SK-N-SH (cell line): Measurements from ENCODE around the gene USP10. TPM values are rescaled to one million over a fixed set of nuclear protein-coding genes. Genes with fewer than 3 reads are reported as not detected.

Experiments
- CTCF ChIA-PET: fragments of 300-600, 350-600 bp; formaldehyde crosslinking; extraction: SDS; loops from one replicate; lab custom pipeline; 2021; lab: Yijun Ruan, JAX
- POLR2A ChIA-PET: fragments of 350-600 bp; sonication (Branson Sonifier 250); formaldehyde crosslinking; extraction: SDS; loops from one replicate; lab custom pipeline; 2020; ENCODE audit warnings: antibody characterized with exemption, inconsistent platforms; lab: Yijun Ruan, JAX
- DNase-seq: peaks from one replicate; pipeline ENCODE4 v3.0.0; 2012
- H2AFZ ChIP-seq: fragments of 200-600 bp; sonication (generic); 2 replicates; pipeline ENCODE4 v1.8.1; 2016; ENCODE audit warnings: antibody characterized with exemption, mild to moderate bottlenecking, low read depth
- H3F3A ChIP-seq: fragments of 200-600 bp; sonication (generic); replicated peaks from 2 replicates; pipeline ENCODE3; 2016; ENCODE audit warnings: antibody characterized with exemption, mild to moderate bottlenecking; ENCODE audit not compliant: insufficient read depth
- H3K27ac ChIP-seq, 2 experiments: fragments of 200-500 bp in 1 of 2; fragments of 200-600 bp in 1 of 2; sonication (Bioruptor generic) in 1 of 2; sonication (generic), shearing (Covaris generic) in 1 of 2; 2 replicates each; pipeline versions ENCODE4 v1.5.1 to v1.6.1; 2014 to 2016; ENCODE audit warnings: low read depth in 2 of 2, inconsistent platforms in 1 of 2, low read length in 1 of 2, mild to moderate bottlenecking in 1 of 2, mixed read lengths in 1 of 2
- H3K27me3 ChIP-seq: fragments of 200-600 bp; sonication (generic), shearing (Covaris generic); 2 replicates; pipeline ENCODE4 v1.6.1; 2016; ENCODE audit warnings: mixed run types; ENCODE audit not compliant: insufficient read depth
- H3K36me3 ChIP-seq, 2 experiments: fragments of 200-500 bp in 1 of 2; fragments of 200-600 bp in 1 of 2; sonication (Bioruptor generic) in 1 of 2; sonication (generic) in 1 of 2; replicated peaks in 1 of 2; 2 replicates each; pipeline versions ENCODE3 to v1.5.1; 2014 to 2016; ENCODE audit warnings: low read length in 1 of 2, mild to moderate bottlenecking in 1 of 2; ENCODE audit not compliant: insufficient read depth in 2 of 2, control insufficient read depth in 1 of 2
- H3K4me1 ChIP-seq, 2 experiments: fragments of 200-500 bp in 1 of 2; fragments of 200-600 bp in 1 of 2; sonication (Bioruptor generic) in 1 of 2; sonication (generic), shearing (Covaris generic) in 1 of 2; 2 replicates each; pipeline versions ENCODE4 v1.5.1 to v1.6.1; 2014 to 2016; ENCODE audit warnings: low read depth in 1 of 2, low read length in 1 of 2, mixed run types in 1 of 2; ENCODE audit not compliant: insufficient read depth in 2 of 2, control insufficient read depth in 1 of 2
- H3K4me2 ChIP-seq: fragments of 200-600 bp; sonication (generic), shearing (Covaris generic); 2 replicates; pipeline ENCODE4 v1.6.1; 2017; ENCODE audit warnings: mixed run types
- H3K4me3 ChIP-seq, 2 experiments: fragments of 200-500 bp in 1 of 2; fragments of 200-600 bp in 1 of 2; sonication (Bioruptor generic) in 1 of 2; sonication (generic), shearing (Covaris generic) in 1 of 2; 2 replicates each; pipeline versions ENCODE4 v1.5.1 to v1.8.1; 2014 to 2016; ENCODE audit warnings: low read depth in 2 of 2, inconsistent platforms in 1 of 2, low read length in 1 of 2, mild to moderate bottlenecking in 1 of 2, mixed read lengths in 1 of 2, moderate library complexity in 1 of 2
- H3K79me2 ChIP-seq: fragments of 200-600 bp; sonication (generic); 2 replicates; pipeline ENCODE4 v1.8.1; 2017; ENCODE audit warnings: mild to moderate bottlenecking; ENCODE audit not compliant: insufficient read depth
- H3K9ac ChIP-seq: fragments of 200-600 bp; sonication (generic); 2 replicates; pipeline ENCODE4 v1.6.1; 2017; ENCODE audit warnings: mixed run types
- H3K9me2 ChIP-seq: fragments of 200-600 bp; sonication (generic); 2 replicates; pipeline ENCODE4 v1.6.1; 2017; ENCODE audit warnings: mixed run types
- H3K9me3 ChIP-seq: fragments of 200-600 bp; sonication (generic); 2 replicates; pipeline ENCODE4 v1.6.1; 2017; ENCODE audit warnings: mixed run types, mild to moderate bottlenecking, moderate library complexity
- H4K20me1 ChIP-seq: fragments of 200-600 bp; sonication (generic); 2 replicates; pipeline ENCODE4 v1.6.1; 2017; ENCODE audit warnings: mild to moderate bottlenecking, mixed run types; ENCODE audit not compliant: insufficient read depth
- CTCF ChIP-seq: fragments of 200-600 bp; sonication (generic); IDR thresholded peaks from 2 replicates; pipeline ENCODE4 v1.6.1; 2017; ENCODE audit warnings: antibody characterized with exemption, mild to moderate bottlenecking, moderate library complexity
- ELF1 ChIP-seq: IDR thresholded peaks from 2 replicates; pipeline ENCODE4 v1.4.0; 2012
- FOSL2 ChIP-seq: IDR thresholded peaks from 2 replicates; pipeline ENCODE4 v1.4.0; 2012; ENCODE audit warnings: low read depth, mild to moderate bottlenecking, moderate library complexity, borderline replicate concordance
- FOXJ3 ChIP-seq: sonication (generic); formaldehyde crosslinking; IDR thresholded peaks from 2 replicates; pipeline ENCODE4 v1.5.1; 2020; ENCODE audit warnings: mild to moderate bottlenecking, missing genetic modification reagents
- IRF3 ChIP-seq: fragments of 150-350 bp; IDR thresholded peaks from 2 replicates; pipeline ENCODE4 v1.6.1; 2016; ENCODE audit warnings: mild to moderate bottlenecking, low read depth, low read length
- MAX ChIP-seq: IDR thresholded peaks from 2 replicates; pipeline ENCODE4 v1.4.0; 2012; ENCODE audit warnings: low read depth
- NFIC ChIP-seq: IDR thresholded peaks from 2 replicates; pipeline ENCODE4 v1.4.0; 2012; ENCODE audit warnings: borderline replicate concordance
- RAD21 ChIP-seq: IDR thresholded peaks from 2 replicates; pipeline ENCODE4 v1.6.1; 2012; ENCODE audit warnings: mild to moderate bottlenecking, low read length
- RXRA ChIP-seq: IDR thresholded peaks from 2 replicates; pipeline ENCODE4 v1.4.0; 2012; ENCODE audit warnings: low read depth, mild to moderate bottlenecking, borderline replicate concordance
- TCF12 ChIP-seq: IDR thresholded peaks from 2 replicates; pipeline ENCODE4 v1.4.0; 2012
- ZBTB33 ChIP-seq: IDR thresholded peaks from 2 replicates; pipeline ENCODE4 v1.4.0; 2012; ENCODE audit warnings: low read depth, borderline replicate concordance
- WGBS: methylation state at CpG from one replicate; pipeline ENCODE4 v1.1.6; 2017; ENCODE audit warnings: low lambda C conversion rate; 5-methylcytosine and 5-hydroxymethylcytosine counted together
- polyA plus RNA-seq, 3 experiments: library from polyadenylated mRNA; depleted of rRNA; stranded (reverse); fragments of >200 nt; gene quantifications; 2 replicates each; pipeline ENCODE4 v1.2.3, GENCODE V29; 2012

The USP10 gene
- polyA plus RNA-seq, 1 of the 3 experiments (the other 2 are of a cell fraction) = 49.2 TPM

- CTCF ChIA-PET = interaction anchor here (0.8 to 14.8 kb wide), 5 partner anchors 9 to 204 kb away, joined by 3 to 428 read pairs (median 8); no protein-coding TSS in a partner anchor
- no peak for DNase-seq
- H3K4me2 ChIP-seq = no peak overlapping the region
- H4K20me1 ChIP-seq = peaks cover 13% of the 10 kb centered on the region; the same call in 1 of the 2 replicates
- H3F3A ChIP-seq = peaks cover 4% of the 10 kb centered on the region
- H3K9me2 ChIP-seq = no peaks in the 10 kb centered on the region
- 96% methylated on average over 8 of the region's 8 CpGs for WGBS
- TF ChIP-seq FOSL2 (no peak), RAD21 (no peak)
- TF ChIP-seq, all 33 proteins: peak for 0
- Histone ChIP-seq H3K4me1 (peaks cover 0 to 4% of the 10 kb centered on the region in 2 experiments; a peak in 2 of 4 replicates), H3K27ac (no peak overlapping the region), H3K27me3 (no peaks in the 10 kb centered on the region), H3K4me3 (no peak overlapping the region), H2AFZ (no peak overlapping the region), H3K9ac (no peak overlapping the region), H3K79me2 (peaks cover 37% of the 10 kb centered on the region), H3K9me3 (no peaks in the 10 kb centered on the region), H3K36me3 (peaks cover 50 to 69% of the 10 kb centered on the region in 2 experiments)
- POLR2A ChIA-PET = no interaction called here
Observed at GRCh38 chr16:84763164-84763563, 63.4 kb downstream of the USP10 start.

GRCh38 chr16:84763629-84764028 lies 63.8 kb downstream of the USP10 start:
- H3K9me3 ChIP-seq = no peaks in the 10 kb centered on the region
- H2AFZ ChIP-seq = no peak overlapping the region
- H3K79me2 ChIP-seq = peaks cover 33% of the 10 kb centered on the region
- no peaks in the 10 kb centered on the region for H3K9me2 ChIP-seq
- peaks cover 53 to 74% of the 10 kb centered on the region in 2 experiments for H3K36me3 ChIP-seq
- TF ChIP-seq FOSL2 (no peak), ELF1 (no peak), ZBTB33 (no peak), RXRA (no peak), MAX (no peak), CTCF (no peak), IRF3 (no peak), FOXJ3 (CRISPR knock-in tag) (no peak), NFIC (no peak), TCF12 (no peak)
- H3K27me3 ChIP-seq = no peaks in the 10 kb centered on the region
- peaks cover 0 to 4% of the 10 kb centered on the region in 2 experiments; a peak in 2 of 4 replicates for H3K4me1 ChIP-seq
- ChIA-PET CTCF (interaction anchor here (0.8 to 14.8 kb wide), 6 partner anchors 9 to 207 kb away, joined by 3 to 428 read pairs (median 7); no protein-coding TSS in a partner anchor), POLR2A (no interaction called here)
- H3K4me2 ChIP-seq = no peak overlapping the region
- no peak overlapping the region for H3K27ac ChIP-seq
- H3F3A ChIP-seq = peaks cover 4% of the 10 kb centered on the region
- H4K20me1 ChIP-seq = peaks cover 12% of the 10 kb centered on the region; the same call in 1 of the 2 replicates
- no peak overlapping the region for H3K4me3 ChIP-seq
- no peak for DNase-seq
- H3K9ac ChIP-seq = no peak overlapping the region
- 95% methylated on average over 10 of the region's 17 CpGs for WGBS
